ENCODE measurements around the gene LMOD2. TPM values are rescaled to one million over a fixed set of nuclear protein-coding genes. Genes with fewer than 3 reads are reported as not detected.

LMOD2 gene
- total RNA-seq, 1 experiment from 2014 or later = not detected

DNA sequence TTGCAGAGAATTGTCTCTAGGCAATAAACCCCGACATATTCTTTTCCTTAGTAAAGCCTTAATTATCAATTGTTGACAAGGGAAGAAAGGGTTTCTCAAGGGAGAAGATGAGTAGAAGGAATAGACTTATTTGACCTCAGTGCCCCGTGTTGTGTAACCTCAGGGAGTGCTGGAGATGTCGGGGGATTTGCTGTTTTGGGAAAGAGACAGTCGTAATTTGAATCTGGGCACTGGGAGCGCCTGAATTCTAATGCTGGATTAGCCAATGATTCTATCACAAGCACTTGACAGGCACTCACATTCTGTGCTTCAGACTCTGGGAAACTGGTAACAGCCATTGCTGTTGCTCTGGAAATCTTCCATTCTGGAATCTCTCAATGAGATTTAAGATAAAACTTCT lies 13.8 kb upstream of the LMOD2 start:
- H3T11ph ChIP-seq (ENCODE audit: low read length) = no peak overlapping the region
- H4K20me1 ChIP-seq (ENCODE audit: control insufficient read depth, insufficient read depth, insufficient read length) = no peaks in the 10 kb centered on the region
- H3K9me3 ChIP-seq (ENCODE audit: control insufficient read depth, low read depth, low read length) = no peaks in the 10 kb centered on the region
- H2BK15ac ChIP-seq (ENCODE audit: low read depth, low read length) = no peak overlapping the region
- H2BK20ac ChIP-seq (ENCODE audit: low read depth, low read length, poor library complexity, severe bottlenecking) = no peak overlapping the region
- H3K4me1 ChIP-seq (ENCODE audit: insufficient read depth, low read length) = peaks cover 5% of the 10 kb centered on the region; the same call in 1 of the 2 replicates
- H4K91ac ChIP-seq (ENCODE audit: insufficient read length, low read depth, low read length) = no peak overlapping the region
- H3K56ac ChIP-seq (ENCODE audit: insufficient read length, low read depth, low read length) = no peak overlapping the region
- H3K23ac ChIP-seq (ENCODE audit: insufficient read length, low read depth, low read length) = no peak overlapping the region
- no peak overlapping the region for H2BK12ac ChIP-seq (ENCODE audit: insufficient read length, low read depth, low read length)
- no peak overlapping the region for H3K4ac ChIP-seq (ENCODE audit: low read depth, low read length)
- H2BK120ac ChIP-seq (ENCODE audit: low read depth, low read length, poor library complexity, severe bottlenecking) = no peak overlapping the region
- DNase-seq = no peak
- Mint-ChIP-seq H3K27ac (no peak overlapping the region; a peak in 1 of 7 replicates), H3K4me1 (peaks cover 37 to 40% of the 10 kb centered on the region in 2 experiments), H3K27me3 (ENCODE audit: low read depth) (no peaks in the 10 kb centered on the region), H3K9me3 (no peaks in the 10 kb centered on the region; a peak in 2 of 5 replicates), H3K4me3 (no peak overlapping the region), H3K36me3 (ENCODE audit: insufficient read depth in 1 of 3, low read depth in 3 of 3) (no peaks in the 10 kb centered on the region; a peak in 1 of 7 replicates)
- H3K27ac ChIP-seq (ENCODE audit: insufficient read length, low read depth, low read length) = no peak overlapping the region
- H4K8ac ChIP-seq (replicated peaks; ENCODE audit: insufficient read length, low read depth, low read length) = no peak overlapping the region
- no CpG with 5 or more reads among the region's 5 CpGs for WGBS (ENCODE audit: extremely low coverage, insufficient read length, low lambda C conversion rate)
- H2BK5ac ChIP-seq (ENCODE audit: insufficient read length, low read length) = no peak overlapping the region
- no peak overlapping the region for H4K5ac ChIP-seq (ENCODE audit: insufficient read length, low read depth, low read length)
- no peak overlapping the region for H2AK5ac ChIP-seq (ENCODE audit: insufficient read length, low read length)
- no peak overlapping the region for H2AFZ ChIP-seq (ENCODE audit: low read length)
- no peak overlapping the region for H3K9ac ChIP-seq (ENCODE audit: extremely low read depth, insufficient read length, low read length)
- no peak overlapping the region for H3K4me2 ChIP-seq (ENCODE audit: insufficient read depth, insufficient read length, low read length)
- H3K23me2 ChIP-seq (ENCODE audit: insufficient read length, low read depth, low read length, poor library complexity, severe bottlenecking) = no peaks in the 10 kb centered on the region
- no peak overlapping the region for H3K14ac ChIP-seq (ENCODE audit: insufficient read depth, low read length)
- H3K27me3 ChIP-seq (ENCODE audit: insufficient read depth, low read length) = no peaks in the 10 kb centered on the region
- no peaks in the 10 kb centered on the region for H3K79me1 ChIP-seq (ENCODE audit: insufficient read depth, low read depth, low read length, poor library complexity, severe bottlenecking)
- TF ChIP-seq, protein P1, sequence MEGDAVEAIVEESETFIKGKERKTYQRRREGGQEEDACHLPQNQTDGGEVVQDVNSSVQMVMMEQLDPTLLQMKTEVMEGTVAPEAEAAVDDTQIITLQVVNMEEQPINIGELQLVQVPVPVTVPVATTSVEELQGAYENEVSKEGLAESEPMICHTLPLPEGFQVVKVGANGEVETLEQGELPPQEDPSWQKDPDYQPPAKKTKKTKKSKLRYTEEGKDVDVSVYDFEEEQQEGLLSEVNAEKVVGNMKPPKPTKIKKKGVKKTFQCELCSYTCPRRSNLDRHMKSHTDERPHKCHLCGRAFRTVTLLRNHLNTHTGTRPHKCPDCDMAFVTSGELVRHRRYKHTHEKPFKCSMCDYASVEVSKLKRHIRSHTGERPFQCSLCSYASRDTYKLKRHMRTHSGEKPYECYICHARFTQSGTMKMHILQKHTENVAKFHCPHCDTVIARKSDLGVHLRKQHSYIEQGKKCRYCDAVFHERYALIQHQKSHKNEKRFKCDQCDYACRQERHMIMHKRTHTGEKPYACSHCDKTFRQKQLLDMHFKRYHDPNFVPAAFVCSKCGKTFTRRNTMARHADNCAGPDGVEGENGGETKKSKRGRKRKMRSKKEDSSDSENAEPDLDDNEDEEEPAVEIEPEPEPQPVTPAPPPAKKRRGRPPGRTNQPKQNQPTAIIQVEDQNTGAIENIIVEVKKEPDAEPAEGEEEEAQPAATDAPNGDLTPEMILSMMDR (conservative IDR thresholded peaks at IDR 0.05) = no peak
- H3K79me2 ChIP-seq (ENCODE audit: insufficient read depth, low read length) = no peaks in the 10 kb centered on the region
- H3K18ac ChIP-seq (ENCODE audit: insufficient read length, low read depth, low read length) = no peak overlapping the region

Data from H9 (cell line).